ENCODE measurements around the gene PARP11. TPM values are rescaled to one million over a fixed set of nuclear protein-coding genes. Genes with fewer than 3 reads are reported as not detected.

Gene PARP11
- total and polyA plus RNA-seq, 4 donors: 2.2 to 7.1 (median 4.0) TPM

DNA sequence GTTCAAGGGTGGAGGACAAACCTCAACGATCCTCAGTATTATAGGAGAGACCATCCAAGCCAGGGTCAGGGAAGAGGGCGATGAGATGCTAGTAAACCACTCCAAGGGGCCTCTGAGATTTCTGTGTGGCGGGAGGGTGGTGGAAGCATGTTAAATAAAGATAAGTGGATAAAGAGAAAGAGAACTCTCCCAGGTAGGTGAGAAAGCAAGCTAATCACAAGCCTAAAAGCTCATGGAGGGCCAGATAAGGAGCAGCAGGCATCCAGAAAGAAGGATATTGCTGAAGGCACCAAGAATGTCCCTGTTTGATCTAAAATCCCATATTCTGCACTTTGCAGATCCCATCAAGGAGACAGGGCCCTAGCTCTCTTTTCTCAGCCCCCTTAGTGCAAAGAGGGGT, 48.3 kb upstream of the PARP11 start:
- DNase-seq (ENCODE audit: low spot score): no peak
- Histone ChIP-seq H3K36me3 (ENCODE audit: control insufficient read depth in 4 of 4, insufficient read depth in 3 of 4, low read depth in 1 of 4, low read length in 3 of 4) (no peaks in the 10 kb centered on the region), H3K4me1 (ENCODE audit: control insufficient read depth in 4 of 4, insufficient read depth in 4 of 4, low read length in 3 of 4) (peaks cover 0 to 3% (median under 1%) of the 10 kb centered on the region in 4 donors), H3K9me3 (ENCODE audit: control insufficient read depth in 4 of 4, low read length in 3 of 4) (no peaks in the 10 kb centered on the region), H3K27me3 (ENCODE audit: control insufficient read depth in 4 of 4, insufficient read depth in 4 of 4, low read length in 3 of 4) (no peaks in the 10 kb centered on the region), H3K9ac (ENCODE audit: low read depth in 1 of 2, low read length in 2 of 2) (no peak overlapping the region), H3K27ac (ENCODE audit: low read depth in 1 of 2, low read length in 2 of 2) (no peak overlapping the region), H3K4me3 (ENCODE audit: low read depth in 1 of 3, low read length in 3 of 3) (no peak overlapping the region)
- no peak for TF ChIP-seq JUND (IDR thresholded peaks at IDR 0.05)
- no peak for TF ChIP-seq HNF4A (conservative IDR thresholded peaks at IDR 0.05)
- TF ChIP-seq, protein P1, sequence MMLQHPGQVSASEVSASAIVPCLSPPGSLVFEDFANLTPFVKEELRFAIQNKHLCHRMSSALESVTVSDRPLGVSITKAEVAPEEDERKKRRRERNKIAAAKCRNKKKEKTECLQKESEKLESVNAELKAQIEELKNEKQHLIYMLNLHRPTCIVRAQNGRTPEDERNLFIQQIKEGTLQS (IDR thresholded peaks at IDR 0.05): no peak
- TF ChIP-seq RXRA (IDR thresholded peaks at IDR 0.05): no peak
- TF ChIP-seq, protein P2, sequence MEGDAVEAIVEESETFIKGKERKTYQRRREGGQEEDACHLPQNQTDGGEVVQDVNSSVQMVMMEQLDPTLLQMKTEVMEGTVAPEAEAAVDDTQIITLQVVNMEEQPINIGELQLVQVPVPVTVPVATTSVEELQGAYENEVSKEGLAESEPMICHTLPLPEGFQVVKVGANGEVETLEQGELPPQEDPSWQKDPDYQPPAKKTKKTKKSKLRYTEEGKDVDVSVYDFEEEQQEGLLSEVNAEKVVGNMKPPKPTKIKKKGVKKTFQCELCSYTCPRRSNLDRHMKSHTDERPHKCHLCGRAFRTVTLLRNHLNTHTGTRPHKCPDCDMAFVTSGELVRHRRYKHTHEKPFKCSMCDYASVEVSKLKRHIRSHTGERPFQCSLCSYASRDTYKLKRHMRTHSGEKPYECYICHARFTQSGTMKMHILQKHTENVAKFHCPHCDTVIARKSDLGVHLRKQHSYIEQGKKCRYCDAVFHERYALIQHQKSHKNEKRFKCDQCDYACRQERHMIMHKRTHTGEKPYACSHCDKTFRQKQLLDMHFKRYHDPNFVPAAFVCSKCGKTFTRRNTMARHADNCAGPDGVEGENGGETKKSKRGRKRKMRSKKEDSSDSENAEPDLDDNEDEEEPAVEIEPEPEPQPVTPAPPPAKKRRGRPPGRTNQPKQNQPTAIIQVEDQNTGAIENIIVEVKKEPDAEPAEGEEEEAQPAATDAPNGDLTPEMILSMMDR (IDR thresholded peaks at IDR 0.05; ENCODE audit: low read depth, low read length, missing input control): no peak
- TF ChIP-seq, protein P3, sequence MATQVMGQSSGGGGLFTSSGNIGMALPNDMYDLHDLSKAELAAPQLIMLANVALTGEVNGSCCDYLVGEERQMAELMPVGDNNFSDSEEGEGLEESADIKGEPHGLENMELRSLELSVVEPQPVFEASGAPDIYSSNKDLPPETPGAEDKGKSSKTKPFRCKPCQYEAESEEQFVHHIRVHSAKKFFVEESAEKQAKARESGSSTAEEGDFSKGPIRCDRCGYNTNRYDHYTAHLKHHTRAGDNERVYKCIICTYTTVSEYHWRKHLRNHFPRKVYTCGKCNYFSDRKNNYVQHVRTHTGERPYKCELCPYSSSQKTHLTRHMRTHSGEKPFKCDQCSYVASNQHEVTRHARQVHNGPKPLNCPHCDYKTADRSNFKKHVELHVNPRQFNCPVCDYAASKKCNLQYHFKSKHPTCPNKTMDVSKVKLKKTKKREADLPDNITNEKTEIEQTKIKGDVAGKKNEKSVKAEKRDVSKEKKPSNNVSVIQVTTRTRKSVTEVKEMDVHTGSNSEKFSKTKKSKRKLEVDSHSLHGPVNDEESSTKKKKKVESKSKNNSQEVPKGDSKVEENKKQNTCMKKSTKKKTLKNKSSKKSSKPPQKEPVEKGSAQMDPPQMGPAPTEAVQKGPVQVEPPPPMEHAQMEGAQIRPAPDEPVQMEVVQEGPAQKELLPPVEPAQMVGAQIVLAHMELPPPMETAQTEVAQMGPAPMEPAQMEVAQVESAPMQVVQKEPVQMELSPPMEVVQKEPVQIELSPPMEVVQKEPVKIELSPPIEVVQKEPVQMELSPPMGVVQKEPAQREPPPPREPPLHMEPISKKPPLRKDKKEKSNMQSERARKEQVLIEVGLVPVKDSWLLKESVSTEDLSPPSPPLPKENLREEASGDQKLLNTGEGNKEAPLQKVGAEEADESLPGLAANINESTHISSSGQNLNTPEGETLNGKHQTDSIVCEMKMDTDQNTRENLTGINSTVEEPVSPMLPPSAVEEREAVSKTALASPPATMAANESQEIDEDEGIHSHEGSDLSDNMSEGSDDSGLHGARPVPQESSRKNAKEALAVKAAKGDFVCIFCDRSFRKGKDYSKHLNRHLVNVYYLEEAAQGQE (IDR thresholded peaks at IDR 0.05): no peak
- TF ChIP-seq SP1 (IDR thresholded peaks at IDR 0.05): no peak
- TF ChIP-seq GABPA (IDR thresholded peaks at IDR 0.05 in 1 of 2, conservative IDR thresholded peaks at IDR 0.05 in 1 of 2): no peak
- TF ChIP-seq EGR1 (IDR thresholded peaks at IDR 0.05; ENCODE audit: low read depth in 2 of 2): no peak
- TF ChIP-seq YY1 (IDR thresholded peaks at IDR 0.05): no peak
- 85% methylated on average over 3 of the region's 3 CpGs for WGBS

DNA sequence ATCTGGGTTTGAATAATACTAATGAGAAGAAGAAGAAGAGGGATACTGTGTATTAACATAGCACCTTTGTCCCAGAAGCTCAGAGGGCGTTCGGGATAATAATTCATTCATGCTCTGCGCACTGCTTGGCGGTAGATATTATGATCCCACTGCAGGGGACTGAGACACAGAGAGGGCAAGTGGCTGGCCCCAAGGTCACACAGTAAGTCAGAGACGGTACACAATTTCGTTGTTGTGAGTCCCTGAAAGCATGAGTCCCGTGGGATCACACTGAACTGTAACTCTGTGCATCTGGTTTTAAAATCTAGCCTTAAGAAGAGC, 47.9 kb upstream of the PARP11 start:
- Histone ChIP-seq H3K9ac (ENCODE audit: low read depth in 1 of 2, low read length in 2 of 2) (no peak overlapping the region), H3K4me1 (ENCODE audit: control insufficient read depth in 4 of 4, insufficient read depth in 4 of 4, low read length in 3 of 4) (peaks cover 0 to 3% (median under 1%) of the 10 kb centered on the region in 4 donors), H3K4me3 (ENCODE audit: low read depth in 1 of 3, low read length in 3 of 3) (no peak overlapping the region), H3K36me3 (ENCODE audit: control insufficient read depth in 4 of 4, insufficient read depth in 3 of 4, low read depth in 1 of 4, low read length in 3 of 4) (no peaks in the 10 kb centered on the region), H3K27ac (ENCODE audit: low read depth in 1 of 2, low read length in 2 of 2) (no peak overlapping the region), H3K27me3 (ENCODE audit: control insufficient read depth in 4 of 4, insufficient read depth in 4 of 4, low read length in 3 of 4) (no peaks in the 10 kb centered on the region), H3K9me3 (ENCODE audit: control insufficient read depth in 4 of 4, low read length in 3 of 4) (no peaks in the 10 kb centered on the region)
- DNase-seq (ENCODE audit: low spot score): no peak
- 80% methylated on average over 7 of the region's 7 CpGs for WGBS
- TF ChIP-seq, protein P3 (IDR thresholded peaks at IDR 0.05): no peak
- no peak for TF ChIP-seq EGR1 (IDR thresholded peaks at IDR 0.05; ENCODE audit: low read depth in 2 of 2)
- TF ChIP-seq, protein P4, sequence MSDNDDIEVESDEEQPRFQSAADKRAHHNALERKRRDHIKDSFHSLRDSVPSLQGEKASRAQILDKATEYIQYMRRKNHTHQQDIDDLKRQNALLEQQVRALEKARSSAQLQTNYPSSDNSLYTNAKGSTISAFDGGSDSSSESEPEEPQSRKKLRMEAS (IDR thresholded peaks at IDR 0.05): no peak
- TF ChIP-seq FOXA2 (IDR thresholded peaks at IDR 0.05): no peak
- TF ChIP-seq TAF1 (conservative IDR thresholded peaks at IDR 0.05): no peak
- TF ChIP-seq, protein P1 (IDR thresholded peaks at IDR 0.05): no peak
- no peak for TF ChIP-seq HNF4G (IDR thresholded peaks at IDR 0.05)
- no peak for TF ChIP-seq NR2F2 (IDR thresholded peaks at IDR 0.05)
- no peak for TF ChIP-seq GABPA (IDR thresholded peaks at IDR 0.05 in 1 of 2, conservative IDR thresholded peaks at IDR 0.05 in 1 of 2)
- TF ChIP-seq YY1 (IDR thresholded peaks at IDR 0.05): no peak

Measured in liver (tissue), 9 donors.